ENCODE data around the gene JARID2. TPM values are rescaled to one million over a fixed set of nuclear protein-coding genes. Genes with fewer than 3 reads are reported as not detected.

JARID2 gene
- total RNA-seq, 2 experiments from 2014 or later = 27.5 to 27.6 TPM

- ChIA-PET CTCF (interaction anchor here (0.8 kb wide), 2 partner anchors 9 to 13 kb away, joined by 3 read pairs; no protein-coding TSS in a partner anchor), POLR2A (no interaction called here)
- H3K9me3 Mint-ChIP-seq = no peaks in the 10 kb centered on the region
- H3K4me1 Mint-ChIP-seq = peaks cover 83% of the 10 kb centered on the region
- H3K27me3 Mint-ChIP-seq = no peaks in the 10 kb centered on the region
- peak overlapping the region; percentile 55 for H3K4me3 Mint-ChIP-seq
- DNase-seq = no peak
- H3K27ac Mint-ChIP-seq = peak overlapping the region; percentile 82
- peaks cover 11% of the 10 kb centered on the region for H3K36me3 Mint-ChIP-seq (ENCODE audit: low read depth)
These were observed 94.9 kb downstream of the JARID2 start for GRCh38 chr6:15340775-15341174.

- ChIA-PET CTCF (interaction anchor here (0.8 kb wide), 2 partner anchors 9 to 14 kb away, joined by 3 read pairs; no protein-coding TSS in a partner anchor), POLR2A (no interaction called here)
- Mint-ChIP-seq H3K4me3 (peak overlapping the region; percentile 55), H3K9me3 (no peaks in the 10 kb centered on the region), H3K27ac (peak overlapping the region; percentile 82), H3K4me1 (peaks cover 85% of the 10 kb centered on the region), H3K36me3 (ENCODE audit: low read depth) (peaks cover 11% of the 10 kb centered on the region), H3K27me3 (no peaks in the 10 kb centered on the region)
- DNase-seq = no peak
These were observed 95.6 kb downstream of the JARID2 start for GRCh38 chr6:15341311-15342001.

GRCh38 chr6:15342114-15342513, 96.2 kb downstream of the JARID2 start:
- H3K27me3 Mint-ChIP-seq = no peaks in the 10 kb centered on the region
- CTCF ChIA-PET = no interaction called here
- peak overlapping the region; percentile 47 for H3K27ac Mint-ChIP-seq
- H3K36me3 Mint-ChIP-seq (ENCODE audit: low read depth) = peaks cover 11% of the 10 kb centered on the region
- POLR2A ChIA-PET = no interaction called here
- H3K4me3 Mint-ChIP-seq = no peak overlapping the region
- H3K9me3 Mint-ChIP-seq = no peaks in the 10 kb centered on the region
- H3K4me1 Mint-ChIP-seq = peaks cover 84% of the 10 kb centered on the region
- DNase-seq = no peak

GRCh38 chr6:15343490-15344191, 97.8 kb downstream of the JARID2 start:
- CTCF ChIA-PET = interaction anchor here (0.6 kb wide), 1 partner anchor 38 kb away, joined by 4 read pairs; no protein-coding TSS in a partner anchor
- POLR2A ChIA-PET = no interaction called here
- DNase-seq = no peak
- no peaks in the 10 kb centered on the region for H3K27me3 Mint-ChIP-seq
- H3K4me3 Mint-ChIP-seq = no peak overlapping the region
- peaks cover 12% of the 10 kb centered on the region for H3K36me3 Mint-ChIP-seq (ENCODE audit: low read depth)
- no peaks in the 10 kb centered on the region for H3K9me3 Mint-ChIP-seq
- H3K4me1 Mint-ChIP-seq = peaks cover 77% of the 10 kb centered on the region
- H3K27ac Mint-ChIP-seq = peak overlapping the region; percentile 17

GRCh38 chr6:15344192-15344519, 98.3 kb downstream of the JARID2 start:
- H3K27me3 Mint-ChIP-seq = no peaks in the 10 kb centered on the region
- H3K4me1 Mint-ChIP-seq = peaks cover 79% of the 10 kb centered on the region
- ChIA-PET POLR2A (interaction anchor here (0.6 kb wide), 1 partner anchor 52 kb away, joined by 3 read pairs; no protein-coding TSS in a partner anchor), CTCF (interaction anchor here (0.6 to 1.5 kb wide), 2 partner anchors 15 to 344 kb away, joined by 4 read pairs; no protein-coding TSS in a partner anchor)
- H3K27ac Mint-ChIP-seq = no peak overlapping the region
- H3K9me3 Mint-ChIP-seq = no peaks in the 10 kb centered on the region
- H3K36me3 Mint-ChIP-seq (ENCODE audit: low read depth) = peaks cover 18% of the 10 kb centered on the region
- no peak overlapping the region for H3K4me3 Mint-ChIP-seq
- DNase-seq = no peak

GRCh38 chr6:15344831-15345230, 99.0 kb downstream of the JARID2 start:
- H3K36me3 Mint-ChIP-seq (ENCODE audit: low read depth) = peaks cover 22% of the 10 kb centered on the region
- H3K27me3 Mint-ChIP-seq = no peaks in the 10 kb centered on the region
- no peaks in the 10 kb centered on the region for H3K9me3 Mint-ChIP-seq
- ChIA-PET CTCF (interaction anchor here (0.6 to 1.5 kb wide), 3 partner anchors 15 to 345 kb away, joined by 3 to 4 read pairs (median 4); no protein-coding TSS in a partner anchor), POLR2A (interaction anchor here (0.6 kb wide), 1 partner anchor 52 kb away, joined by 3 read pairs; no protein-coding TSS in a partner anchor)
- H3K4me3 Mint-ChIP-seq = no peak overlapping the region
- no peak for DNase-seq
- no peak overlapping the region for H3K27ac Mint-ChIP-seq
- peaks cover 81% of the 10 kb centered on the region for H3K4me1 Mint-ChIP-seq

- H3K27me3 Mint-ChIP-seq = no peaks in the 10 kb centered on the region
- POLR2A ChIA-PET = no interaction called here
- peak overlapping the region; percentile 39 for H3K27ac Mint-ChIP-seq
- peaks cover 24% of the 10 kb centered on the region for H3K36me3 Mint-ChIP-seq (ENCODE audit: low read depth)
- peaks cover 73% of the 10 kb centered on the region for H3K4me1 Mint-ChIP-seq
- no peak overlapping the region for H3K4me3 Mint-ChIP-seq
- peak; percentile 29 for DNase-seq
- CTCF ChIA-PET = interaction anchor here (1.4 to 1.9 kb wide), 3 partner anchors 19 to 45 kb away, joined by 3 to 4 read pairs (median 3); no protein-coding TSS in a partner anchor
- H3K9me3 Mint-ChIP-seq = no peaks in the 10 kb centered on the region
These were observed 100.4 kb downstream of the JARID2 start for GRCh38 chr6:15346315-15346714.

- Mint-ChIP-seq H3K36me3 (ENCODE audit: low read depth) (peaks cover 17% of the 10 kb centered on the region), H3K4me1 (peaks cover 68% of the 10 kb centered on the region), H3K27ac (no peak overlapping the region), H3K27me3 (no peaks in the 10 kb centered on the region), H3K4me3 (no peak overlapping the region), H3K9me3 (no peaks in the 10 kb centered on the region)
- ChIA-PET POLR2A (no interaction called here), CTCF (interaction anchor here (1.0 to 1.6 kb wide), 3 partner anchors 11 to 631 kb away, joined by 3 to 5 read pairs (median 4); no protein-coding TSS in a partner anchor)
- no peak for DNase-seq
These were observed 102.7 kb downstream of the JARID2 start for GRCh38 chr6:15348528-15348927.

GRCh38 chr6:15349379-15349778, 103.5 kb downstream of the JARID2 start:
- Mint-ChIP-seq H3K27ac (no peak overlapping the region), H3K4me1 (peaks cover 66% of the 10 kb centered on the region), H3K4me3 (no peak overlapping the region), H3K36me3 (ENCODE audit: low read depth) (peaks cover 13% of the 10 kb centered on the region), H3K27me3 (no peaks in the 10 kb centered on the region), H3K9me3 (no peaks in the 10 kb centered on the region)
- ChIA-PET CTCF (interaction anchor here (1.0 to 1.3 kb wide), 3 partner anchors 9 to 12 kb away, joined by 3 read pairs; no protein-coding TSS in a partner anchor), POLR2A (interaction anchor here (0.7 kb wide), 1 partner anchor 13 kb away, joined by 3 read pairs; no protein-coding TSS in a partner anchor)
- no peak for DNase-seq

- ChIA-PET CTCF (interaction anchor here (0.9 to 1.0 kb wide), 2 partner anchors 9 to 10 kb away, joined by 3 read pairs; no protein-coding TSS in a partner anchor), POLR2A (interaction anchor here (0.7 kb wide), 1 partner anchor 1600 kb away, joined by 3 read pairs; no protein-coding TSS in a partner anchor)
- no peak for DNase-seq
- Mint-ChIP-seq H3K36me3 (ENCODE audit: low read depth) (peaks cover 16% of the 10 kb centered on the region), H3K4me3 (no peak overlapping the region), H3K4me1 (peaks cover 60% of the 10 kb centered on the region), H3K27me3 (no peaks in the 10 kb centered on the region), H3K27ac (no peak overlapping the region), H3K9me3 (no peaks in the 10 kb centered on the region)
These were observed 104.7 kb downstream of the JARID2 start for GRCh38 chr6:15350386-15351083.

- H3K36me3 Mint-ChIP-seq (ENCODE audit: low read depth) = peaks cover 17% of the 10 kb centered on the region
- H3K27ac Mint-ChIP-seq = no peak overlapping the region
- CTCF ChIA-PET = interaction anchor here (0.6 kb wide), 1 partner anchor 31 kb away, joined by 3 read pairs; no protein-coding TSS in a partner anchor
- DNase-seq = no peak
- H3K4me3 Mint-ChIP-seq = no peak overlapping the region
- POLR2A ChIA-PET = no interaction called here
- peaks cover 52% of the 10 kb centered on the region for H3K4me1 Mint-ChIP-seq
- H3K9me3 Mint-ChIP-seq = no peaks in the 10 kb centered on the region
- no peaks in the 10 kb centered on the region for H3K27me3 Mint-ChIP-seq
These were observed 105.8 kb downstream of the JARID2 start for GRCh38 chr6:15351631-15352030.

GRCh38 chr6:15352220-15352619, 106.4 kb downstream of the JARID2 start:
- no peak overlapping the region for H3K4me3 Mint-ChIP-seq

More at GRCh38 chr6:15352220-15352619, 106.4 kb downstream of the JARID2 start:
- DNase-seq = no peak
- ChIA-PET CTCF (no interaction called here), POLR2A (no interaction called here)
- H3K36me3 Mint-ChIP-seq (ENCODE audit: low read depth) = peaks cover 19% of the 10 kb centered on the region
- no peaks in the 10 kb centered on the region for H3K9me3 Mint-ChIP-seq
- H3K27ac Mint-ChIP-seq = no peak overlapping the region
- peaks cover 51% of the 10 kb centered on the region for H3K4me1 Mint-ChIP-seq
- H3K27me3 Mint-ChIP-seq = no peaks in the 10 kb centered on the region

Measured in activated CD4-positive, alpha-beta T cell treated with anti-CD3 and anti-CD28 coated beads, Interleukin-2, amount 10 ng/mL, durations not matched to agents 7 days and 5 days (primary cell).